DND-41 (cell line): ENCODE measurements around the gene AKR1B15.

Experiments
- CTCF ChIP-seq: IDR thresholded peaks from 2 replicates; pipeline ENCODE4 v1.5.1; 2012; ENCODE audit warnings: borderline replicate concordance, low read length, moderate library complexity, mild to moderate bottlenecking; ENCODE audit not compliant: poor library complexity, severe bottlenecking; ENCODE audit errors: extremely low read depth
- EZH2 ChIP-seq: IDR thresholded peaks from 3 replicates; pipeline ENCODE4 v1.6.1; 2012; ENCODE audit warnings: borderline replicate concordance, low read depth, mild to moderate bottlenecking, moderate library complexity, low read length, inconsistent platforms; ENCODE audit not compliant: severe bottlenecking

GRCh38 chr7:134618756-134619530 lies 70.0 kb downstream of the AKR1B15 start:
- TF ChIP-seq CTCF (no peak), EZH2 (no peak)
